ENCODE measurements around the gene DGKG. TPM values are rescaled to one million over a fixed set of nuclear protein-coding genes. Genes with fewer than 3 reads are reported as not detected.

The DGKG gene
- total and polyA plus RNA-seq, 10 of the 15 experiments (the other 5 are each of a cell fraction or from before 2014, with no cell fraction given): 0.39 to 6.2 (median 4.7) TPM

GRCh38 chr3:186144257-186144656, 217.8 kb downstream of the DGKG start:
- Histone ChIP-seq H3K27me3 (replicated peaks in 1 of 2; ENCODE audit: control insufficient read depth in 2 of 2, insufficient read depth in 2 of 2, low read length in 1 of 2) (0 out of 4 replicates have a peak, but pooled peaks cover 0 to 2% of the 10 kb centered on the region in 2 experiments), H2AFZ (ENCODE audit: control insufficient read depth, low read depth, low read length) (no peak overlapping the region), H3K79me2 (ENCODE audit: control insufficient read depth, insufficient read depth, low read length) (no peaks in the 10 kb centered on the region), H3K9me3 (replicated peaks; ENCODE audit: control insufficient read depth, insufficient read depth, low read length) (no peaks in the 10 kb centered on the region), H4K20me1 (ENCODE audit: control insufficient read depth, insufficient read depth) (no peaks in the 10 kb centered on the region), H3K36me3 (ENCODE audit: control insufficient read depth in 2 of 2, insufficient read depth in 2 of 2, low read length in 1 of 2) (no peaks in the 10 kb centered on the region), H3K27ac (ENCODE audit: control insufficient read depth, insufficient read depth) (no peak overlapping the region), H3K4me2 (ENCODE audit: control insufficient read depth, insufficient read depth) (no peak overlapping the region), H3K4me3 (no peak overlapping the region), H3K9ac (ENCODE audit: control insufficient read depth, insufficient read depth, low read length) (no peak overlapping the region), H3K4me1 (ENCODE audit: control insufficient read depth, insufficient read depth, low read length) (no peaks in the 10 kb centered on the region)
- FAIRE-seq (no peak), ATAC-seq (no peak), DNase-seq (ENCODE audit: low read depth, low spot score) (no peak)
- no TSS peak for BruUV-seq (replicated peaks)
- in situ Hi-C loops (cut with MboI): no loop called here
- WGBS (ENCODE audit: insufficient coverage, insufficient replicate concordance, low lambda C conversion rate, missing lambda C conversion rate): 21% methylated on average over 4 of the region's 5 CpGs
- CTCF ChIA-PET: no interaction called here
- intact Hi-C loops (cut with micrococcal nuclease; ENCODE audit: unreplicated experiment): no loop called here
- TF ChIP-seq CBX5 (IDR thresholded peaks at IDR 0.05; ENCODE audit: low read depth): no peak
- no peak for TF ChIP-seq DPF2 (IDR thresholded peaks at IDR 0.05)
- TF ChIP-seq HDAC6 (IDR thresholded peaks at IDR 0.05; ENCODE audit: unreplicated experiment): no peak
- no peak for TF ChIP-seq ZSCAN29 (IDR thresholded peaks at IDR 0.05)
- no peak for TF ChIP-seq PRDM15 (CRISPR knock-in tag; IDR thresholded peaks at IDR 0.05)
- TF ChIP-seq SUPT20H (IDR thresholded peaks at IDR 0.05; ENCODE audit: borderline replicate concordance, control insufficient read depth, low read depth, low read length): no peak
- TF ChIP-seq SRF (IDR thresholded peaks at IDR 0.05; ENCODE audit: low read depth in 2 of 2, low read length in 2 of 2): no peak
- TF ChIP-seq YBX1 (IDR thresholded peaks at IDR 0.05): no peak
- no peak for TF ChIP-seq GATAD2B (conservative IDR thresholded peaks at IDR 0.05; ENCODE audit: low read depth)
- no peak for TF ChIP-seq MAX (IDR thresholded peaks at IDR 0.05; ENCODE audit: low read depth, low read length)
- TF ChIP-seq NFXL1 (IDR thresholded peaks at IDR 0.05; ENCODE audit: borderline replicate concordance): no peak
- TF ChIP-seq NBN (IDR thresholded peaks at IDR 0.05): no peak
- no peak for TF ChIP-seq ZNF24 (IDR thresholded peaks at IDR 0.05)
- no peak for TF ChIP-seq POLR2A (IDR thresholded peaks at IDR 0.05; ENCODE audit: low read depth, low read length)
- TF ChIP-seq CBFB (IDR thresholded peaks at IDR 0.05; ENCODE audit: low read depth): no peak
- TF ChIP-seq BRCA1 (IDR thresholded peaks at IDR 0.05; ENCODE audit: low read depth, low read length): no peak
- RAD21 ChIA-PET (ENCODE audit: unreplicated experiment): no interaction called here
- SMC1A ChIA-PET (ENCODE audit: uncharacterized antibody, unreplicated experiment): no interaction called here
- POLR2A ChIA-PET: interaction anchor here (0.6 kb wide), 1 partner anchor 124 kb away, joined by 4 read pairs; no protein-coding TSS in a partner anchor
